Neuron (in vitro differentiated cells): ENCODE data around the gene TBCB.
"Not testable (repeated sequence)": the region's sequence is repeated elsewhere in the genome, so short reads cannot be mapped to it uniquely, and the experiment has no call there.

Source experiments
- H2AFZ ChIP-seq: one replicate; pipeline ENCODE4 v1.6.1; 2013; ENCODE audit warnings: low read depth, mild to moderate bottlenecking, inconsistent platforms, low read length, moderate library complexity
- H3K27me3 ChIP-seq: one replicate; pipeline ENCODE4 v1.6.1; 2013; ENCODE audit warnings: low read length; ENCODE audit not compliant: insufficient read depth
- H3K36me3 ChIP-seq: one replicate; pipeline ENCODE4 v1.6.1; 2013; ENCODE audit warnings: low read length; ENCODE audit not compliant: insufficient read depth
- H3K4me1 ChIP-seq: one replicate; pipeline ENCODE4 v1.6.1; 2013; ENCODE audit warnings: low read length; ENCODE audit not compliant: insufficient read depth
- H3K4me3 ChIP-seq: 2 replicates; pipeline ENCODE4 v1.5.1; 2013; ENCODE audit warnings: mild to moderate bottlenecking, low read length, moderate library complexity
- H3K9me3 ChIP-seq: one replicate; pipeline ENCODE4 v1.6.1; 2013; ENCODE audit warnings: low read length

TBCB gene, protein sequence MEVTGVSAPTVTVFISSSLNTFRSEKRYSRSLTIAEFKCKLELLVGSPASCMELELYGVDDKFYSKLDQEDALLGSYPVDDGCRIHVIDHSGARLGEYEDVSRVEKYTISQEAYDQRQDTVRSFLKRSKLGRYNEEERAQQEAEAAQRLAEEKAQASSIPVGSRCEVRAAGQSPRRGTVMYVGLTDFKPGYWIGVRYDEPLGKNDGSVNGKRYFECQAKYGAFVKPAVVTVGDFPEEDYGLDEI

GRCh38 chr19:36115453-36116343 lies at the start of gene TBCB:
TBCB (plus strand) TSS chr19:36115468; CDS start chr19:36115561, 93 bp downstream.
- Histone ChIP-seq H2AFZ (peak within 1 kb of the TSS; percentile 74), H3K36me3 (peaks cover 58% of the 10 kb centered on the region)

DNA sequence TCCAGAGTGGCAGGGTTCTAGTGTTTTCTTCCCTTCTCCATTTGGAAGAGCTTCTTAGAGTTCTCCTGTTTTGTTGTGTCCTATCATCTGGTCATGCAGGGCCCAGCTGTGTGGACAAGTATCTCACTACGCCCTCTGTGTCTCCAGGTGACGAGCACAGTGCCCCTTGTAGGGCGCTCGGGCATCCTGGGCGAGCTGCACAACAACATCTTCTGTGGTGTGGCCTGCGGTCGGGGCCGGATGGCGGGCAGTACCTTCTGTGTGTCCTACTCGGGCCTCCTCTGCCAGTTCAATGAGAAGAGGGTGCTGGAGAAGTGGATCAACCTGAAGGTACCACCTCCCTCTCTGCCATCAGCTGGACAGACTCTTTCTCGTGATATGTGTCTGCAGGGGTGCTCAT lies 47.6 kb upstream of the TBCB start:
- H3K4me3 ChIP-seq = no peak overlapping the region
- H3K4me1 ChIP-seq = no peaks in the 10 kb centered on the region
- peaks cover 59% of the 10 kb centered on the region for H3K36me3 ChIP-seq
- no peak overlapping the region for H2AFZ ChIP-seq
- H3K9me3 ChIP-seq = no peaks in the 10 kb centered on the region
- no peaks in the 10 kb centered on the region for H3K27me3 ChIP-seq

More at GRCh38 chr19:36115453-36116343, at the start of gene TBCB:
- Histone ChIP-seq H3K27me3 (no peaks in the 10 kb centered on the region), H3K4me3 (peak within 1 kb of the TSS; percentile 84), H3K9me3 (no peaks in the 10 kb centered on the region), H3K4me1 (peaks cover 24% of the 10 kb centered on the region)

DNA sequence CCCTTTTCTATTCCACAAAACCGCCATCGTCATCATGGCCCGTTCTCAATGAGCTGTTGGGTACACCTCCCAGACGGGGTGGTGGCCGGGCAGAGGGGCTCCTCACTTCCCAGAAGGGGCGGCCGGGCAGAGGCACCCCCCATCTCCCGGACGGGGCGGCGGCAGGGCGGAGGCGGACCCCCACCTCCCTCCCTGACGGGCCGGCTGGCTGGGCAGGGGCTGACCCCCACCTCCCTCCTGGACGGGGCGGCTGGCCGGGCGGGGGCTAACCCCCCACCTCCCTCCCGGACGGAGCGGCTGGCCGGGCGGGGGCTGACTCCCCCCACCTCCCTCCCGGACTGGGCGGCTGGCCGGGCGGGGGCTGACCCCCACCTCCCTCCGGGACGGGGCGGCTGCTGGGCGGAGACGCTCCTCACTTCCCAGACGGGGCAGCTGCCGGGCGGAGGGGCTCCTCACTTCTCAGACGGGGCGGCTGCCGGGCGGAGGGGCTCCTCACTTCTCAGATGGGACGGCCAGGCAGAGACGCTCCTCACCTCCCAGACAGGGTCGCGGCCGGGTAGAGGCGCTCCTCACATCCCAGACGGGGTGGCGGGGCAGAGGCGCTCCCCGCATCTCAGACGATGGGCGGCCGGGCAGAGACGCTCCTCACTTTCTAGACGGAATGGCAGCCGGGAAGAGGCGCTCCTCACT lies 46.3 kb upstream of the TBCB start:
- not testable (repeated sequence) for H3K27me3 ChIP-seq, H3K9me3 ChIP-seq, H3K4me3 ChIP-seq, H3K4me1 ChIP-seq, H2AFZ ChIP-seq
- H3K36me3 ChIP-seq = peaks cover 63% of the 10 kb centered on the region

DNA sequence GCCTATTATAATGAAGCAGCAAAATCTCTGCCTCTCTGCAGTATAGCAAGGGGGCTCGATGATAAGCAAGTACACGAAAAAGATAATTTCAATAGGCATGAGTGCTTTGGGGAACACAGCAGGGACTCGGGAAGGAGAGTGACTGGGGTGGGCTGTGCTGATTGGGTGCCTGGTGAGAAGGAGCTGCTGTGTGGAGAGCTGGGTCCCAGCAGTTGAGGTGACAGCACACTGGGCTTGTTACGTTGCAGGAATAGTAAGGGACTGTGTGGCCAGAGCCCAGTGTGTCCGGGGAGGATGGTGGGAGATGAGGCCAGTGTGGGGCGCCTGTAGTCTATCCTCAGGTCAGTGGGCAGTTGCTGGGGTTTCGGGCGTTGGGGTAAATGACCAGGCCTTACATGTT lies 43.2 kb upstream of the TBCB start:
- Histone ChIP-seq H3K36me3 (peaks cover 59% of the 10 kb centered on the region), H2AFZ (no peak overlapping the region), H3K27me3 (no peaks in the 10 kb centered on the region)

GRCh38 chr19:36073121-36073876 lies 42.0 kb upstream of the TBCB start:
- no peaks in the 10 kb centered on the region for H3K4me1 ChIP-seq
- H3K9me3 ChIP-seq = no peaks in the 10 kb centered on the region
- no peaks in the 10 kb centered on the region for H3K27me3 ChIP-seq
- peaks cover 51% of the 10 kb centered on the region for H3K36me3 ChIP-seq
- H3K4me3 ChIP-seq = no peak overlapping the region
- no peak overlapping the region for H2AFZ ChIP-seq

More for the DNA sequence above, 43.2 kb upstream of the TBCB start:
- Histone ChIP-seq H3K4me3 (no peak overlapping the region), H3K4me1 (no peaks in the 10 kb centered on the region), H3K9me3 (no peaks in the 10 kb centered on the region)

DNA sequence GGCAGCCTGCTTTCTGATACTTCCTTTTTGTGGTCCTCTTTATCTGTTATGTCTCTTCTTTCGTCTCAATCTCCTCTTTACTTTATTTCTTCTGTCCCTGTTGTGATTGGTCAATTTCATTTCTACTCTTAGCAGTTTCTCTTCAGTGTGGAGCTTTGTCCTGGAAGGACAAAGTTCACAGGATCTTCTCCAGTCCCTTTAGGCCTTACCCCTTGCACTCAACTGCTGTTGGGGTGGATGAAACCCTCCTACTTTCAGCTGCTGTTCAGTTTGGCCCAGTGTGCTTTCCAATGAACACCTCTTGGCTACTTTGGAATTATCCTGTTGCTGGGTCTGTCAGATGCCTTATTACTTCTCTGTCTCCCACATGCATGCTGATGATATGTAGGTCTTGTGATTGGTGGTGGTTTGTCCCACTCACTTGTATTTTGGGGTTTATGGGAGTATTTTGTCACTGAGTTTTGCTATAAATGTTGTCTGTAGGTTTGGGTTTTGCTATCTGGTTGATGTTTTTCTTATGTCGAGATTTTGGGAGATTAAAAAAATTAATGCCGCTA lies 35.8 kb upstream of the TBCB start:
- no peaks in the 10 kb centered on the region for H3K4me1 ChIP-seq
- no peaks in the 10 kb centered on the region for H3K9me3 ChIP-seq
- H3K36me3 ChIP-seq = peaks cover 57% of the 10 kb centered on the region
- H2AFZ ChIP-seq = no peak overlapping the region
- H3K27me3 ChIP-seq = no peaks in the 10 kb centered on the region
- H3K4me3 ChIP-seq = no peak overlapping the region

DNA sequence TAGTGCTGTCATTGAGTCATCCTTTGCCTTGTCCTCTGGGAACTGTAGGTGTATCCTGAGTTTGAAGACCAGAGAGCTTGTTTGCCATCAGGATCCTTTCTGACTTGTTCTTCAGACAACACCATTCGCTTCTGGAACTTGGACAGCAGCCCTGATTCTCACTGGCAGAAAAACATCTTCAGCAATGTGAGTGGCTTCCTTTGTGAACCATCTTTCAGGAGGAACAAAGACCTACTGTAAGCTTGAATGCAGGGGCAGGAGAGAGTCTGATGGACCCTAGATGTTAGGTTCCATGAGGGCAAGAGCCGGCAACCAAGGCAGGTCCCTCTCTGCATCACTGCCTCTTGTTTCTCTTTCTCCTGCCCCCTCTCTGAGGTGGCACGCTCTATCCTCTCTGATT lies 33.9 kb upstream of the TBCB start:
- H3K4me3 ChIP-seq = no peak overlapping the region
- no peak overlapping the region for H2AFZ ChIP-seq
- H3K27me3 ChIP-seq = no peaks in the 10 kb centered on the region
- no peaks in the 10 kb centered on the region for H3K4me1 ChIP-seq
- H3K9me3 ChIP-seq = no peaks in the 10 kb centered on the region
- peaks cover 61% of the 10 kb centered on the region for H3K36me3 ChIP-seq

DNA sequence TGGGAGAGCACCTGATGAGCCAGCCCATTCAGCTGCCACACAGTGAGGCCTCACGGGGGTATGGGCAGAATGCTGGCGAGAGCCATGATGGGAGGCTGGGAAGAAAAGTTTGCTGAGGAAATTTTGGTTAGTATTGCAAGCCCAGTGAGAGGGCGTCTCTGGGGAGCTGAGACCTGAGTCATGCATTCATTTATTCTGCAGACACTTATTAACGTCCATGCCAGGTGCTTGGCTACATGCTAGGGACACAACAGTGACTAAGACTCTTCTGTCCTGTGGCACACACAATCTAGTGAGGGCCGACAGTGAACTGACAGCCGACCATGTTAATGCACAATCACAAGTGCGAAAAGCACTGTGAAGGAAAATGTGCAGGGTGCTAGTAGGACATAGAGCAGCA lies 33.4 kb upstream of the TBCB start:
- Histone ChIP-seq H2AFZ (no peak overlapping the region), H3K9me3 (no peaks in the 10 kb centered on the region), H3K36me3 (peaks cover 64% of the 10 kb centered on the region), H3K4me3 (no peak overlapping the region), H3K27me3 (no peaks in the 10 kb centered on the region), H3K4me1 (no peaks in the 10 kb centered on the region)

DNA sequence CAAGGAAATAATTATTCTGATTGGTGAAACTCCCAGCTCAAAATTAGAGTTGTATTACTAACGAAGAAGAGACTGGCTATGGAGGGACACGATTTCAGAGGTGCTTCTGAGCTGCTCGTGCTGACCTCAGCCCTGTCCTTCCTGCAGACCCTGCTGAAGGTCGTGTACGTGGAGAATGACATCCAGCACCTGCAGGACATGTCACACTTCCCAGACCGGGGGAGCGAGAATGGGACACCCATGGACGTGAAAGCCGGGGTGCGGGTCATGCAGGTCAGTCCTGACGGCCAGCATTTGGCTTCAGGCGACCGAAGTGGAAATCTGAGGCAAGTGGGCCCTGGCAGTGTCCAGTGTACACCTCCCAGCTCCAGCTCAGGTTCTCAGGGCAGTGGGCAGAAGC lies 32.4 kb upstream of the TBCB start:
- H3K4me3 ChIP-seq = no peak overlapping the region
- H3K9me3 ChIP-seq = no peaks in the 10 kb centered on the region
- H3K4me1 ChIP-seq = no peaks in the 10 kb centered on the region
- H3K36me3 ChIP-seq = peaks cover 65% of the 10 kb centered on the region
- no peak overlapping the region for H2AFZ ChIP-seq
- no peaks in the 10 kb centered on the region for H3K27me3 ChIP-seq

GRCh38 chr19:36084231-36085009 lies 30.8 kb upstream of the TBCB start:
- peaks cover 72% of the 10 kb centered on the region for H3K36me3 ChIP-seq
- H3K4me1 ChIP-seq = no peaks in the 10 kb centered on the region
- no peaks in the 10 kb centered on the region for H3K9me3 ChIP-seq
- no peak overlapping the region for H2AFZ ChIP-seq
- no peaks in the 10 kb centered on the region for H3K27me3 ChIP-seq
- H3K4me3 ChIP-seq = no peak overlapping the region

DNA sequence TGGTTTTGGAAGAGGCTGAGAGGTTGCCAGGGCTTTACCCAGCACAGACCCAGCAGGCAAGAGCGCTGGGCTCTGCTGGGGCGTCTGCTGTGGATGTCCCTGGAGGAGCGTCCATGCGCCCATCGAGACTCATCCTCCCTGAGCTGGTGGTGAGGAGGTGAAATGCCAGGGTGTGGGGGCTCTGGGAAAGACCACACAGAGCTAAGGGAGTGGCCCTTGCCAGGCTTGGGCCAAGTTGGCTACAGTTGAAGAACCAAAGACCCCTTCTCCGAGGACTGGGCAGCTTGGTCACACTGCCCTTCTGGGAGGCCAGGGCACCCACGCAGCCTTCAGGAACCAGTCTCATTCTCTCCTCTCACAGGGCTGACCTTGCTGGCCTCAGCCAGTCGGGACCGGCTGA lies 28.9 kb upstream of the TBCB start:
- Histone ChIP-seq H3K9me3 (no peaks in the 10 kb centered on the region), H3K36me3 (peaks cover 80% of the 10 kb centered on the region), H3K4me1 (no peaks in the 10 kb centered on the region), H3K27me3 (no peaks in the 10 kb centered on the region), H3K4me3 (no peak overlapping the region), H2AFZ (no peak overlapping the region)

DNA sequence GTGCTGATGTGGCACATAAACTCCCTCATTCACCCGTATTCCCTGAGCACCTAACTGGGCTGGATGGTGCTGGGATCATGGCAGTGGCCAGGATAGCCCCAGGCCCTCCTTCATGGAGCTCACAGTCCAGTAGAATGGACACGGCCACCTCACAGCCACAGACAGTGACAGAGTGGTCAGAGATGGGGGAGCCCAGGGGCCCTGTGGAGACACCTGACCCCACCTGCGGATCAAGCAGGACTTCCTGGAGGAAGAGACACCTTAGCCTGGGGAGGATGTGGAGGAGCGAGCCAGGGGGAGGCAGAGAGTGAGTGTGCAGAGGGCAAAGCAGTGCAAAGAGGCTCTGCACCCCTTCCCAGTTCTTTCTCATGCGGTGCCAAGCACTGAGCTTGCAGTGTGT lies 25.4 kb upstream of the TBCB start:
- Histone ChIP-seq H3K9me3 (no peaks in the 10 kb centered on the region), H3K36me3 (peaks cover 62% of the 10 kb centered on the region), H3K4me1 (no peaks in the 10 kb centered on the region), H3K27me3 (no peaks in the 10 kb centered on the region), H3K4me3 (no peak overlapping the region), H2AFZ (no peak overlapping the region)
